OCI-LY1 (cell line): Measurements from ENCODE around the gene NME5.

ENCODE experiments used
- H2AFZ ChIP-seq: fragments of 200-600 bp; sonication (generic), shearing (Covaris generic); 2 replicates; pipeline ENCODE4 v1.6.0; 2014; ENCODE audit warnings: antibody characterized with exemption, mild to moderate bottlenecking, low read length
- H3F3A ChIP-seq: fragments of 200-600 bp; sonication (generic), shearing (Covaris generic); 2 replicates; pipeline ENCODE4 v1.6.0; 2014; ENCODE audit warnings: mild to moderate bottlenecking, antibody characterized with exemption, low read length, moderate library complexity; ENCODE audit not compliant: insufficient read depth
- H3K27ac ChIP-seq: fragments of 200-600 bp; sonication (generic); 2 replicates; pipeline ENCODE4 v1.5.1; 2014; ENCODE audit warnings: low read length, mixed run types, mild to moderate bottlenecking, low read depth; ENCODE audit not compliant: poor library complexity, severe bottlenecking
- H3K27me3 ChIP-seq: fragments of 200-600 bp; sonication (generic); 2 replicates; pipeline ENCODE4 v1.6.0; 2014; ENCODE audit warnings: antibody characterized with exemption, mild to moderate bottlenecking, low read length, moderate library complexity; ENCODE audit not compliant: insufficient read depth
- H3K36me3 ChIP-seq: fragments of 200-600 bp; sonication (generic); 2 replicates; pipeline ENCODE4 v1.6.1; 2014; ENCODE audit warnings: mild to moderate bottlenecking, antibody characterized with exemption, low read length, moderate library complexity, mixed read lengths; ENCODE audit not compliant: insufficient read depth
- H3K4me1 ChIP-seq: fragments of 200-600 bp; sonication (generic); 2 replicates; pipeline ENCODE4 v1.5.1; 2014; ENCODE audit warnings: mild to moderate bottlenecking, low read length, moderate library complexity; ENCODE audit not compliant: insufficient read depth, severe bottlenecking
- H3K4me2 ChIP-seq: fragments of 200-600 bp; sonication (generic), shearing (Covaris generic); 2 replicates; pipeline ENCODE4 v1.6.1; 2014; ENCODE audit warnings: low read length
- H3K4me3 ChIP-seq: fragments of 200-600 bp; sonication (generic); 2 replicates; pipeline ENCODE4 v1.5.1; 2014; ENCODE audit warnings: low read length, low read depth, mild to moderate bottlenecking, mixed read lengths; ENCODE audit not compliant: poor library complexity, severe bottlenecking
- H3K79me2 ChIP-seq: fragments of 200-600 bp; shearing (Covaris generic); 2 replicates; pipeline ENCODE4 v1.6.1; 2016; ENCODE audit warnings: mixed run types, low read length, mixed read lengths; ENCODE audit not compliant: insufficient read depth
- H3K9ac ChIP-seq: fragments of 200-600 bp; sonication (generic), shearing (Covaris generic); 2 replicates; pipeline ENCODE4 v1.6.1; 2014; ENCODE audit warnings: mild to moderate bottlenecking, low read length, mixed read lengths
- H3K9me2 ChIP-seq: fragments of 200-600 bp; sonication (generic), shearing (Covaris generic); 2 replicates; pipeline ENCODE4 v1.6.1; 2014; ENCODE audit warnings: low read depth, mild to moderate bottlenecking, low read length, mixed read lengths
- H3K9me3 ChIP-seq: fragments of 200-600 bp; shearing (Covaris generic); 2 replicates; pipeline ENCODE4 v1.6.1; 2014; ENCODE audit warnings: low read length, mixed read lengths
- H4K20me1 ChIP-seq: fragments of 200-600 bp; sonication (generic), shearing (Covaris generic); 2 replicates; pipeline ENCODE4 v1.6.0; 2016; ENCODE audit warnings: mild to moderate bottlenecking, low read length; ENCODE audit not compliant: insufficient read depth
- EZH2 ChIP-seq: fragments of 200-600 bp; sonication (generic), shearing (Covaris generic); IDR thresholded peaks from 2 replicates; pipeline ENCODE4 v1.8.0; 2017; ENCODE audit warnings: borderline replicate concordance, mixed run types, mild to moderate bottlenecking, antibody characterized with exemption, low read length, moderate library complexity, mixed read lengths
- TF ChIP-seq, protein P1 (sequence below): fragments of 200-600 bp; sonication (generic), shearing (Covaris generic); IDR thresholded peaks from 2 replicates; pipeline ENCODE4 v1.5.1; 2017; ENCODE audit warnings: mild to moderate bottlenecking, antibody characterized with exemption, low read length, moderate library complexity, mixed read lengths

NME5 gene

DNA sequence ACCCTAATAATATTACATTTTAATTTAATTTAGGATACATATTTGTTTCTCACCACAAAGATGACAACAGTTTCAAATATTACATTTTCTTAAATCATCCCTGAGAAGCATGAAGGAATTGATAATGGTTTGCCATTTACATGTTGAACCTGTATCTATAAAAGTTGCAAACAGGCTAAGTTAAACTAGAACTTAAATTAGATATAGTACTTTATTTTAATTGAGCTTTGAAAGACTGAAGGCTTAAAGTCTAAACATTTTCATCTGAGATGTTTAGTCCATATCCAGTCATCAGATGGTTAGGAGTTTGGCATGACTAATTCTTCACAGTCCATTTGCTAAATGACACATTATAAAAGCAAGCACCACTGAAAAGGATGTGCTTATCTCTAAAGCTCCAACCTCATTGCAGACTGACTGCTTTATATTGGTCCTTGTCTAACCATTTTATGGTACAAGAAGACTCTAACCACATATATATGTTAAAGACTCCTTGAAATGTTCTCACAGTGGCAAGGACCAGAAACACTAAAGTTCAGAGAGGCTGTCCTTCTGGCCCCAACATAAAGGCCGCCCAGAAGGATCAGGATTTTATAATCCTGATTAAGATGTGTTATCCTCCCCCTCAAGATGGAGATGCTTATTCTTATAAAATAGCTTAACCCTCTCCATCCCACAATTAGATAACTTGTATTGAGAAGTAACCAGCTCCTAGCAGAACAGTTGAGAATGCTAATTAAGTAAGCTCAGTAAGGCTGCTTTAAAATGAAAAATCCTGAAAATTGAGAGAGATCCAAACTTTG is 29.6 kb downstream of the NME5 start:
- H3K4me2 ChIP-seq = no peak overlapping the region
- H3K36me3 ChIP-seq = no peaks in the 10 kb centered on the region
- H3K27ac ChIP-seq = no peak overlapping the region
- H3K79me2 ChIP-seq = no peaks in the 10 kb centered on the region
- H3K4me1 ChIP-seq = no peaks in the 10 kb centered on the region
- H3F3A ChIP-seq = no peaks in the 10 kb centered on the region
- H4K20me1 ChIP-seq = no peaks in the 10 kb centered on the region
- no peak for TF ChIP-seq EZH2
- TF ChIP-seq, protein P1, sequence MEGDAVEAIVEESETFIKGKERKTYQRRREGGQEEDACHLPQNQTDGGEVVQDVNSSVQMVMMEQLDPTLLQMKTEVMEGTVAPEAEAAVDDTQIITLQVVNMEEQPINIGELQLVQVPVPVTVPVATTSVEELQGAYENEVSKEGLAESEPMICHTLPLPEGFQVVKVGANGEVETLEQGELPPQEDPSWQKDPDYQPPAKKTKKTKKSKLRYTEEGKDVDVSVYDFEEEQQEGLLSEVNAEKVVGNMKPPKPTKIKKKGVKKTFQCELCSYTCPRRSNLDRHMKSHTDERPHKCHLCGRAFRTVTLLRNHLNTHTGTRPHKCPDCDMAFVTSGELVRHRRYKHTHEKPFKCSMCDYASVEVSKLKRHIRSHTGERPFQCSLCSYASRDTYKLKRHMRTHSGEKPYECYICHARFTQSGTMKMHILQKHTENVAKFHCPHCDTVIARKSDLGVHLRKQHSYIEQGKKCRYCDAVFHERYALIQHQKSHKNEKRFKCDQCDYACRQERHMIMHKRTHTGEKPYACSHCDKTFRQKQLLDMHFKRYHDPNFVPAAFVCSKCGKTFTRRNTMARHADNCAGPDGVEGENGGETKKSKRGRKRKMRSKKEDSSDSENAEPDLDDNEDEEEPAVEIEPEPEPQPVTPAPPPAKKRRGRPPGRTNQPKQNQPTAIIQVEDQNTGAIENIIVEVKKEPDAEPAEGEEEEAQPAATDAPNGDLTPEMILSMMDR = no peak
- no peaks in the 10 kb centered on the region for H3K9me3 ChIP-seq
- no peak overlapping the region for H3K9ac ChIP-seq
- H3K9me2 ChIP-seq = no peaks in the 10 kb centered on the region
- no peak overlapping the region for H3K4me3 ChIP-seq
- H3K27me3 ChIP-seq = no peaks in the 10 kb centered on the region
- no peak overlapping the region for H2AFZ ChIP-seq

DNA sequence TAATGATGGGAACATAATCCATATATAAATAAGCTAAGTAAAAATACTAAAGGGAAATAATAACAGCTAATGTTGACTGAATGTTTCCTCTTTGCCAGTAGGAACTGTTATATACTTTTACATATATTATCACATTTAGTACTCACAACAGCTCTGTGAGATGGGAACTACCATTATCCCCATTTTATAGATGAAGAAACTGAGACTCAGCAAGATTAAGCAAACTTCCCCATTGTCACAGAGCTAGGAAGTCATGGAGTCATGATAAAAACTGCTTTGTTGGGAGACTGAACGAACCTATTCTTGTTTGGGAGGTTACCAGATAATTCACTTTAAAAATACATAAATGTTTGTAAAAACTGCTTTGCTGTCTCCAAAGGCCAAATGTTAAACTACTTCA is 32.0 kb downstream of the NME5 start:
- H3K4me3 ChIP-seq = no peak overlapping the region
- no peaks in the 10 kb centered on the region for H3K9me2 ChIP-seq
- H3F3A ChIP-seq = no peaks in the 10 kb centered on the region
- no peaks in the 10 kb centered on the region for H3K27me3 ChIP-seq
- no peaks in the 10 kb centered on the region for H4K20me1 ChIP-seq
- no peak overlapping the region for H3K9ac ChIP-seq
- H3K79me2 ChIP-seq = no peaks in the 10 kb centered on the region
- no peaks in the 10 kb centered on the region for H3K9me3 ChIP-seq
- no peak for TF ChIP-seq EZH2
- TF ChIP-seq, protein P1 = no peak
- H3K27ac ChIP-seq = no peak overlapping the region
- H3K4me1 ChIP-seq = peaks cover 6% of the 10 kb centered on the region
- H3K4me2 ChIP-seq = no peak overlapping the region
- H2AFZ ChIP-seq = no peak overlapping the region
- no peaks in the 10 kb centered on the region for H3K36me3 ChIP-seq

DNA sequence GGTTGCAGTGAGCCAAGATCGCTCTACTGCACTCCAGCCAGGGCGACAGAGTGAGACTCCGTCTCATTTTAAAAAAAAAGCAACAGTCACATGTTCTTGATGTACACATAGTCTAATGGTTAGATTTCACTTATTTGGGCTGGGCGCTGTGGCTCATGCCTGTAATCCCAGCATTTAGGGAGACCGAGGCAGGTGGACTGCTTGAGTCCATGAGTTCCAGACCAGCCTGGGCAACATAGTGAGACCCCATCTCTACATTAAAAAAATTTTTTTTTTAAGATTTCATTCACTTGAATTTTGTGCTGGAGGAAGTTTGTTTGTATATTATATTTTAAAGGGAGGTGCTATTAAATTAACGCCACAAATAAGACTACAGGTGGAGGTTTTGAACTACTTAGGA is 33.5 kb downstream of the NME5 start:
- Histone ChIP-seq H2AFZ (no peak overlapping the region), H3K9ac (no peak overlapping the region), H4K20me1 (no peaks in the 10 kb centered on the region), H3K4me2 (no peak overlapping the region), H3K27ac (no peak overlapping the region), H3K9me2 (no peaks in the 10 kb centered on the region), H3K9me3 (no peaks in the 10 kb centered on the region), H3K79me2 (no peaks in the 10 kb centered on the region), H3K36me3 (no peaks in the 10 kb centered on the region), H3K4me3 (no peak overlapping the region), H3F3A (no peaks in the 10 kb centered on the region), H3K27me3 (no peaks in the 10 kb centered on the region), H3K4me1 (peaks cover 6% of the 10 kb centered on the region)
- no peak for TF ChIP-seq EZH2
- TF ChIP-seq, protein P1 = no peak
